Natural killer cell treated with Interleukin-12 subunit alpha and Interleukin-12 subunit beta and Interleukin-15 and Interleukin-18, amount 100 ng/mL, for 72 hours (primary cell): ENCODE data around the gene SYNRG. TPM values are rescaled to one million over a fixed set of nuclear protein-coding genes. Genes with fewer than 3 reads are reported as not detected.
A peak's percentile ranks its signal among the peaks of the same experiment; 100 is the strongest.

ENCODE experiments used
- ATAC-seq, 2 donors: fragments of 150-1000 bp; cut with Tn5 transposase in 1 of 2; sonication (Bioruptor Pico), chemical (Tn5 transposase) in 1 of 2; 2 replicates each; pipeline ENCODE4 v1.10.0; 2021
- DNase-seq: peaks from one replicate; pipeline ENCODE4 v3.0.0; 2022; ENCODE audit warnings: low spot score
- H3K27ac Mint-ChIP-seq, 2 donors: 1 replicate in 1 of 2; 2 replicates in 1 of 2; pipeline ENCODE4 v1.8.0; 2022; ENCODE audit warnings: mixed read lengths in 2 of 2, mild to moderate bottlenecking in 1 of 2, moderate library complexity in 1 of 2
- H3K27me3 Mint-ChIP-seq, 2 donors: 1 replicate in 1 of 2; 2 replicates in 1 of 2; pipeline ENCODE4 v1.8.0; 2022; ENCODE audit warnings: mixed read lengths in 2 of 2
- H3K36me3 Mint-ChIP-seq: one replicate; pipeline ENCODE4 v1.8.0; 2022; ENCODE audit warnings: mixed read lengths
- H3K4me1 Mint-ChIP-seq, 2 donors: 1 replicate in 1 of 2; 2 replicates in 1 of 2; pipeline ENCODE4 v1.8.0; 2022; ENCODE audit warnings: low read depth in 2 of 2, mixed read lengths in 2 of 2, mild to moderate bottlenecking in 1 of 2
- H3K4me3 Mint-ChIP-seq: one replicate; pipeline ENCODE4 v1.8.0; 2022; ENCODE audit warnings: mixed read lengths
- H3K9me3 Mint-ChIP-seq: 2 replicates; pipeline ENCODE4 v1.8.0; 2022; ENCODE audit warnings: mixed read lengths
- total RNA-seq, 2 donors: library from RNA; stranded (reverse); gene quantifications; one replicate each; pipeline ENCODE4 v1.2.3, GENCODE V29; 2022

The SYNRG gene
- total RNA-seq, 2 donors from 2014 or later = 68.7 to 77.4 TPM

GRCh38 chr17:37546302-37546701, 62.9 kb downstream of the SYNRG start:
- peaks cover 21 to 24% of the 10 kb centered on the region in 2 donors for H3K4me1 Mint-ChIP-seq
- H3K9me3 Mint-ChIP-seq = no peaks in the 10 kb centered on the region
- ATAC-seq (no peak), DNase-seq (no peak)
- no peak overlapping the region for H3K27ac Mint-ChIP-seq
- peaks cover 18% of the 10 kb centered on the region for H3K36me3 Mint-ChIP-seq
- H3K4me3 Mint-ChIP-seq = no peak overlapping the region
- no peaks in the 10 kb centered on the region for H3K27me3 Mint-ChIP-seq

- Mint-ChIP-seq H3K36me3 (peaks cover 19% of the 10 kb centered on the region), H3K4me1 (peaks cover 13 to 20% of the 10 kb centered on the region in 2 donors), H3K27me3 (no peaks in the 10 kb centered on the region), H3K9me3 (no peaks in the 10 kb centered on the region), H3K4me3 (no peak overlapping the region), H3K27ac (no peak overlapping the region)
- ATAC-seq = no peak
- DNase-seq = no peak
Measured at GRCh38 chr17:37545486-37545885, 63.7 kb downstream of the SYNRG start.

GRCh38 chr17:37543637-37544052, 65.6 kb downstream of the SYNRG start:
- no peaks in the 10 kb centered on the region for H3K9me3 Mint-ChIP-seq
- no peak overlapping the region for H3K4me3 Mint-ChIP-seq
- H3K4me1 Mint-ChIP-seq = peaks cover 7 to 14% of the 10 kb centered on the region in 2 donors

GRCh38 chr17:37541880-37542660, 67.1 kb downstream of the SYNRG start:
- DNase-seq = no peak
- Mint-ChIP-seq H3K9me3 (no peaks in the 10 kb centered on the region), H3K27ac (peak overlapping the region; percentile 66 to 79), H3K4me3 (no peak overlapping the region), H3K36me3 (peaks cover 22% of the 10 kb centered on the region), H3K4me1 (peaks cover 7 to 12% of the 10 kb centered on the region in 2 donors), H3K27me3 (no peaks in the 10 kb centered on the region)
- peak in 1 of 2 donors; percentile 64 for ATAC-seq

More at GRCh38 chr17:37543637-37544052, 65.6 kb downstream of the SYNRG start:
- ATAC-seq = no peak
- Mint-ChIP-seq H3K27ac (peak overlapping the region in 1 of 2 donors; percentile 66), H3K36me3 (peaks cover 14% of the 10 kb centered on the region), H3K27me3 (no peaks in the 10 kb centered on the region)
- DNase-seq = no peak

DNA sequence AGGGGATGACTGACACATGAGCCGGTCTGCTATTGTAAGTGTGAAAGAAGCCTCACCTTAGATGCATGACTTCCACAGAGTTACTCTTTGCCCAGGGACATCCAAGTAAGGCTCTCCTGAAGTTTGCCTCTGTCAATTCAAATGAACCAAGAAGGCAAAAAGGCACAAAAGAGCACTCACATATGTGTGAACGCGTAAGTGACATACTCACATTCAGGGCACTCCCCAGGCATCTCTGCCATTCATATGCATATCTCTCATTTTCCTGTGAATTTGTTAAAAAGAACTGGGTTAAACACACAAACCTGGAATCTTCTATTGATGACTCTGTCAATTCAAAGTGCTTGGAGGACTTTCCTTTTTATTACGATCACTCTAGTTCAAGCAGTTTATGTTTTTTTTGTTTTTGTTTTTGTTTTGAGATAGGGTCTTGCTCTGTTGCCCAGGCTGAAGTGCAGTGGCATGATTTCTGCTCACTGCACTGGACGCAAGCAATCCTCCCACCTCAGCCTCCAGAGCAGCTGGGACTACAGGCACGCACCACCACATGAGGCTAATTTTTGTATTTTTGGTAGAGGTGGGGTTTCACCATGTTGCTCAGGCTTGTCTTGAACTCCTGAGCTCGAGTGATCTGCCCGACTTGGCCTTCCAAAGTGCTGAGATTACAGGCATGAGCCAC, 70.1 kb downstream of the SYNRG start:
- Mint-ChIP-seq H3K9me3 (no peaks in the 10 kb centered on the region), H3K27me3 (no peaks in the 10 kb centered on the region), H3K36me3 (peaks cover 29% of the 10 kb centered on the region), H3K4me1 (peaks cover 7 to 14% of the 10 kb centered on the region in 2 donors), H3K27ac (no peak overlapping the region), H3K4me3 (no peak overlapping the region)
- DNase-seq (no peak), ATAC-seq (no peak)

DNA sequence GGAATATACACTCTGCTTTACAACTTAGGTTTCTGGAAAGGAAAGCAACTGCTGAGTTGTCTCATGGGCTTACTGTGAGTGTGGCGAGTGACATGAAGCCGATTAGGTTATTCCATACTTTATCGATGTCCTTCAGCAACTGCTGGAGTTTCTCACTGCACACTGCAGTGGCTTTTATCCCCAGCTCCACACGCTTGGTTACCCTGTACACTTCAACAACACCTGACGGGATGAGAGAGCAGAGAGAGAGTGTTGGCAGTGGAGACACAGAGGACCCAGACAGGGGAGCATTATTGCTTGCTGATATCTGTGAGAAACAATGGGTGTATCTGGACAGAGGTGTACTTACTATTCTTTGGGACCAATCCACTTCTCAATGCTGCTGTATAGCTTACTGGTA, 73.3 kb downstream of the SYNRG start:
- H3K9me3 Mint-ChIP-seq = no peaks in the 10 kb centered on the region
- DNase-seq (no peak), ATAC-seq (no peak)
- no peaks in the 10 kb centered on the region for H3K27me3 Mint-ChIP-seq
- H3K4me3 Mint-ChIP-seq = no peak overlapping the region
- peaks cover 0 to 3% of the 10 kb centered on the region in 2 donors for H3K4me1 Mint-ChIP-seq
- H3K36me3 Mint-ChIP-seq = peaks cover 19% of the 10 kb centered on the region
- no peak overlapping the region for H3K27ac Mint-ChIP-seq

- ATAC-seq (no peak), DNase-seq (no peak)
- no peak overlapping the region for H3K27ac Mint-ChIP-seq
- H3K9me3 Mint-ChIP-seq = no peaks in the 10 kb centered on the region
- H3K27me3 Mint-ChIP-seq = no peaks in the 10 kb centered on the region
- no peak overlapping the region for H3K4me3 Mint-ChIP-seq
- peaks cover 15% of the 10 kb centered on the region for H3K36me3 Mint-ChIP-seq
- peaks cover 0 to 2% of the 10 kb centered on the region in 2 donors for H3K4me1 Mint-ChIP-seq
Measured at GRCh38 chr17:37532756-37533155, 76.5 kb downstream of the SYNRG start.

- Mint-ChIP-seq H3K4me3 (no peak overlapping the region), H3K4me1 (no peaks in the 10 kb centered on the region), H3K9me3 (no peaks in the 10 kb centered on the region), H3K27me3 (no peaks in the 10 kb centered on the region), H3K27ac (peak overlapping the region in 1 of 2 donors; percentile 8), H3K36me3 (peaks cover 8% of the 10 kb centered on the region)
- DNase-seq = no peak
- no peak for ATAC-seq
Measured at GRCh38 chr17:37530420-37530819, 78.8 kb downstream of the SYNRG start.

- Mint-ChIP-seq H3K36me3 (peaks cover 13% of the 10 kb centered on the region), H3K27me3 (no peaks in the 10 kb centered on the region), H3K4me1 (peaks cover 6 to 7% of the 10 kb centered on the region in 2 donors), H3K4me3 (no peak overlapping the region), H3K9me3 (no peaks in the 10 kb centered on the region), H3K27ac (no peak overlapping the region)
- ATAC-seq (no peak), DNase-seq (no peak)
Measured at GRCh38 chr17:37527249-37527851, 81.9 kb downstream of the SYNRG start.

- Mint-ChIP-seq H3K4me1 (peaks cover 17 to 25% of the 10 kb centered on the region in 2 donors), H3K36me3 (peaks cover 16% of the 10 kb centered on the region), H3K4me3 (no peak overlapping the region), H3K27me3 (no peaks in the 10 kb centered on the region), H3K9me3 (no peaks in the 10 kb centered on the region), H3K27ac (peak overlapping the region; percentile 36 to 41)
- ATAC-seq (peak; percentile 36 to 43), DNase-seq (no peak)
Measured at GRCh38 chr17:37523715-37524219, 85.5 kb downstream of the SYNRG start.

- DNase-seq = no peak
- peaks cover 25% of the 10 kb centered on the region for H3K36me3 Mint-ChIP-seq
- no peak overlapping the region for H3K4me3 Mint-ChIP-seq
- H3K27ac Mint-ChIP-seq = no peak overlapping the region
- H3K27me3 Mint-ChIP-seq = no peaks in the 10 kb centered on the region
- H3K9me3 Mint-ChIP-seq = no peaks in the 10 kb centered on the region
- peaks cover 17 to 28% of the 10 kb centered on the region in 2 donors for H3K4me1 Mint-ChIP-seq
- ATAC-seq = no peak
Measured at GRCh38 chr17:37521821-37522220, 87.4 kb downstream of the SYNRG start.

- DNase-seq (no peak), ATAC-seq (no peak)
- peak overlapping the region; percentile 79 to 81 for H3K27ac Mint-ChIP-seq
- no peak overlapping the region for H3K4me3 Mint-ChIP-seq
- H3K27me3 Mint-ChIP-seq = no peaks in the 10 kb centered on the region
- no peaks in the 10 kb centered on the region for H3K9me3 Mint-ChIP-seq
- H3K36me3 Mint-ChIP-seq = peaks cover 21% of the 10 kb centered on the region
- peaks cover 17 to 28% of the 10 kb centered on the region in 2 donors for H3K4me1 Mint-ChIP-seq
Measured at GRCh38 chr17:37520174-37520573, 89.0 kb downstream of the SYNRG start.

GRCh38 chr17:37519251-37519985, 89.8 kb downstream of the SYNRG start:
- H3K27me3 Mint-ChIP-seq = no peaks in the 10 kb centered on the region

More at GRCh38 chr17:37519251-37519985, 89.8 kb downstream of the SYNRG start:
- ATAC-seq (no peak), DNase-seq (no peak)
- peak overlapping the region; percentile 79 to 81 for H3K27ac Mint-ChIP-seq
- H3K9me3 Mint-ChIP-seq = no peaks in the 10 kb centered on the region
- H3K4me1 Mint-ChIP-seq = peaks cover 17 to 28% of the 10 kb centered on the region in 2 donors
- H3K4me3 Mint-ChIP-seq = no peak overlapping the region
- H3K36me3 Mint-ChIP-seq = peaks cover 21% of the 10 kb centered on the region
